ENCODE measurements around the gene CEACAM19.
"Not testable (repeated sequence)": the region's sequence is repeated elsewhere in the genome, so short reads cannot be mapped to it uniquely, and the experiment has no call there.

CEACAM19 gene

DNA sequence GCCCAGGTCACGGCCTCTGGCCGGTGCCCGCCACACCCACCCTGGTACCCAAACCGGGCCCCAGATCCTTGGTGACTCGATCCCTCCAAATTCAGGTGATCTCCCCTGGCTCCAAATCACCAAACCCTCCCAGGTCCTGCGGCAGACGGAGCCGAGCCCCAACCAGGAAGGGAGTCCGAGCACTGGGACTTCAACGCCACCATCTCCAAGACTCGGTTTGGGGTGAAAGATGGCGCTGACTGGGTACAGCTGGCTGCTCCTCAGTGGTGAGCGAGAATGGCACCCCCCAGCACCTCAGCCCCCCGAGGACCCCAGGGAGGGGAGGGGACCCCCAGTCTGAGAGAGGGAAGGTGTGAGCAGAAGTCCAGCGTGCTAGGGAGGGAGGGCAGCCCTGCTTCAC lies 29.9 kb downstream of the CEACAM19 start:
- no peak for DNase-seq (ENCODE audit: low read depth in 1 of 2, low spot score in 1 of 2)
- no peak for TF ChIP-seq JUND (IDR thresholded peaks at IDR 0.05; ENCODE audit: low read depth)
- in situ Hi-C loops (cut with HindIII; ENCODE audit: low pct_unique_long_range_greater_than_20kb, low sequenced_read_pairs), result no loop called here

DNA sequence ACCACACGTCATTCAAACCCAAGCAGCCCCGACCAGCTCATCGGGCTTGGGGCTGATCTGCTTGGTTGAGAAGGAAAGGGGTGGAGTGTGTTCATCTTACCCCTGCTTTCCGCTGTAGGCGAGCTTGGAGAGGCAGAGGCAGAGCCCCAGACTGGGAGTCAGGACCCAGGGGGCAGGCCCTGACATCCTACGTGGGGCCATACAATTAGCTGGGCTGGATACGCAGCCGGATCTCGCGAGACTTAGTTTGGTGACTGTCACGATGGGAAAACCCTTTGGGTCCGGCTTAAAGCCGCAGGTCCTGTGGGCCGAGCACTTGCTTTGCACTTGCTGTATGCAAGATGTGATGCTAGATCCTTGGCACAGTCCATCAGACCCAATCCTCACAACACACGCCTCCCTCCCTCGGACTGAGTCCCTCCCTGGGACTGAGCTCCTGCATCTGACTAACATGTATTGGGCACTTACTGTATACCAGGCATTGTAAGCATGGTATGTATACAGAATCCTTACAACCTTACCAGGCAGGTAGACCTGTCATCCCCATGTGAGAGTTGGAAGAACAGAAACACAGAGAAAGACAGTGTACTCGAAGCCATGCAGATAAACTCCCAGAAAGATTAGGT lies 31.4 kb downstream of the CEACAM19 start:
- in situ Hi-C loops (cut with HindIII; ENCODE audit: low pct_unique_long_range_greater_than_20kb, low sequenced_read_pairs), result no loop called here

DNA sequence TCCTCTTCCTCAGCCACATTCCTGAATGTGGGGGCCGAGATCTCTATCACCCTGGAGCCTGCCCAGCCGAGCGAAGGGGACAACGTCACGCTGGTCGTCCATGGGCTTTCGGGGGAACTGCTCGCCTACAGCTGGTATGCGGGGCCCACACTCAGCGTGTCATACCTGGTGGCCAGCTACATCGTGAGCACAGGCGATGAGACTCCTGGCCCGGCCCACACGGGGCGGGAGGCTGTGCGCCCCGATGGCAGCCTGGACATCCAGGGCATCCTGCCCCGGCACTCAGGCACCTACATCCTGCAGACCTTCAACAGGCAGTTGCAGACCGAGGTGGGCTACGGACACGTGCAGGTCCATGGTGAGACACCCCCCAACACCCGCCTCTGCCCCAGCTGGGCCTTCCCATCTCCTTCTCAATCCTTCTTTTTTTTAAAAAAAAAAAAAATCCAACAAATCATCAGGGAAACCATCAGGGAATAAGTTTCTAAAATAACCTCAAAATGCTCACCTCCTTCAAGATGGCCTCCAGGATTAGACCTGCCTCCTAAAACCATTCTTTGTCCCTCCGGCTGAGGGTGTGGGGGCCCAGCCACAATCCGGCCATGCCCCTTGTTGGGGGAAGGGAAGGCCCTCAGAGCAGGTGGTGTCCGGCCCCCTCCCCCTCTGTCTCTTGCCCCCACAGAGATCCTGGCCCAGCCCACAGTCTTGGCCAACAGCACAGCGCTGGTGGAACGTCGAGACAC lies 32.2 kb downstream of the CEACAM19 start:
- no peak for DNase-seq (ENCODE audit: low read depth in 1 of 2, low spot score in 1 of 2)
- no peak for TF ChIP-seq JUND (IDR thresholded peaks at IDR 0.05; ENCODE audit: low read depth)
- in situ Hi-C loops (cut with HindIII; ENCODE audit: low pct_unique_long_range_greater_than_20kb, low sequenced_read_pairs), result no loop called here

More for the DNA sequence above, 31.4 kb downstream of the CEACAM19 start:
- DNase-seq (ENCODE audit: low read depth in 1 of 2, low spot score in 1 of 2), result peak; percentile 90 to 97
- no peak for TF ChIP-seq JUND (IDR thresholded peaks at IDR 0.05; ENCODE audit: low read depth)

DNA sequence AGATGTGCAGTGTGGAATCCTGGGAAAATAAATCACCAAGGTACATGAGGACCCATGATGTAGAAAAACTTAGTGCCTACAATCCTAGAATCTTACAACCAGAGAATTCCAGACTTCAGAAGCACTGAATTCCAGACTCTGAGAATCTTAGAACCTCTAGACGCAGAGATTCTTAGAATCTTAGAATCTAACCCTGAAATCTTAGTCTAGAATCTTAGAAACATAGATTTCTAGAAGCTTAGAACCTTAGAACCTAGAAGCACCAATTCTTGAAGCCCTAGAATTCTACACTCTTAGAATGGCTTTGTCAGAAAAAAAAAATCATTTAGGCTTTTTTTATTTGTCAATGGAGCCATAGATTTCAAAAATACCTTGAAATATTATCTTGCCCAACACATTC lies 33.7 kb downstream of the CEACAM19 start:
- no peak for DNase-seq (ENCODE audit: low read depth in 1 of 2, low spot score in 1 of 2)
- TF ChIP-seq JUND (IDR thresholded peaks at IDR 0.05; ENCODE audit: low read depth), result no peak
- in situ Hi-C loops (cut with HindIII; ENCODE audit: low pct_unique_long_range_greater_than_20kb, low sequenced_read_pairs), result no loop called here

DNA sequence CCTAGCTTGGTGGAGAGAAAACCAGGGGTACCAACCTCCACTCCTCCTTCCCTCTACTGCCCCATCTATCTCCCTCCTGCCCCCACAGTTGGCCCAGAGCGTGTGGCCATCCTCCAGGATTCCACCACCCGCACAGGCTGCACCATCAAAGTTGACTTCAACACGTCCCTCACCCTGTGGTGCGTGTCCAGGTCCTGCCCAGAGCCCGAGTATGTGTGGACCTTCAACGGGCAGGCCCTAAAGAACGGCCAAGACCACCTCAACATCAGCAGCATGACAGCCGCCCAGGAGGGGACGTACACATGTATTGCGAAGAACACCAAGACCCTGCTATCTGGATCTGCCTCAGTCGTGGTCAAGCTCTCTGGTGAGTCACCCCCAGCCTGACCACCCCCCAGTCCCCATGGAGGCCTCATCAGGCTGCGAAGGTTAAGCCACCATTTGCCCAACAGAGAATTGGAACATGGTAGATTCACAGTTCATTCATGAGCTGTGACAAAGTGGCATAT lies 34.3 kb downstream of the CEACAM19 start:
- no peak for DNase-seq (ENCODE audit: low read depth in 1 of 2, low spot score in 1 of 2)
- in situ Hi-C loops (cut with HindIII; ENCODE audit: low pct_unique_long_range_greater_than_20kb, low sequenced_read_pairs), result no loop called here
- no peak for TF ChIP-seq JUND (IDR thresholded peaks at IDR 0.05; ENCODE audit: low read depth)

DNA sequence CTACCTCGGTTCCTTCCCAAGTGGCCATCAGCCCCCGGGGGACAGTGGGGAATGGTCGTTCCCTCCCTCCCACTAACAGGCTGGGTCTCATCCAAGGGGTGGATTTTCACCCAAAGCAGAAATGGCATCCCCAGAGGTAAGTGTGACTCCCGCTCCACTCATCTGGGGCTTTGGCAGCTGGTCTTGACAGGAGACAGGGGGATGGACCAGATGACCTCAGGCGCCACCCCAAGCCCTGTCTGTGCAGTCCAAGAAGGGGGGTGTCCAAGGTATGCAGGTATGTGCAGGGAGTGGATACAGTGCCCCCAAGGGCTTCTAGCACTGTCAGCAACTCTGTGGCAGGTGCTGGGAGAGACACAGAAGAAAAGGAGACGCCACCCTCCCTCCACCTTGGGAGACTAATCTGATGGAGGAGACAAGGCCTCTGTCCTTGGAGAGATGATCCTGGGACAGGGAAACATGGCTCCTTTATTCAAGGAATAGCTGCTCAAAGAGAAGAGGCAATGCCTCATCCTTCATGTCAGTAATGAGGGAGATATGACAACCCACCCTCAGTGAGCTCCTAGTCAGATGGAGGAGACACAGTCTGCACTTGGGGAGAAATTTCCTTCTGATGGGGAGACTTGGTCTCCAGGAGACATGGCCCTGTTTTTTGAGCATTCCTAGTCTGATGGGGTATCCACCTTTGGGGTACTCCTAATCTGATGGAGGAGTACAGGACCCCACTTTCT lies 35.4 kb downstream of the CEACAM19 start:
- in situ Hi-C loops (cut with HindIII; ENCODE audit: low pct_unique_long_range_greater_than_20kb, low sequenced_read_pairs), result no loop called here
- TF ChIP-seq JUND (IDR thresholded peaks at IDR 0.05; ENCODE audit: low read depth), result no peak
- DNase-seq (ENCODE audit: low read depth in 1 of 2, low spot score in 1 of 2), result no peak

DNA sequence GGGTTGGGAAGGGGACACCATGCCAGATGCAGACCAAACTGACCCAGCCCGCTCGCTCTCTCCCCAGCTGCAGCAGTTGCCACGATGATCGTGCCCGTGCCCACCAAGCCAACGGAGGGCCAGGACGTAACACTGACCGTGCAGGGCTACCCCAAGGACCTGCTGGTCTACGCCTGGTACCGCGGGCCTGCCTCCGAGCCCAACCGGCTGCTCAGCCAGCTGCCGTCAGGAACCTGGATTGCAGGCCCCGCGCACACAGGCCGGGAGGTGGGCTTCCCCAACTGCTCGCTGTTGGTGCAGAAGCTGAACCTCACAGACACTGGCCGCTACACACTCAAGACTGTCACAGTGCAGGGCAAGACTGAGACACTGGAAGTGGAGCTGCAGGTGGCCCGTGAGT lies 36.5 kb downstream of the CEACAM19 start:
- in situ Hi-C loops (cut with HindIII; ENCODE audit: low pct_unique_long_range_greater_than_20kb, low sequenced_read_pairs), result no loop called here
- no peak for TF ChIP-seq JUND (IDR thresholded peaks at IDR 0.05; ENCODE audit: low read depth)
- no peak for DNase-seq (ENCODE audit: low read depth in 1 of 2, low spot score in 1 of 2)

DNA sequence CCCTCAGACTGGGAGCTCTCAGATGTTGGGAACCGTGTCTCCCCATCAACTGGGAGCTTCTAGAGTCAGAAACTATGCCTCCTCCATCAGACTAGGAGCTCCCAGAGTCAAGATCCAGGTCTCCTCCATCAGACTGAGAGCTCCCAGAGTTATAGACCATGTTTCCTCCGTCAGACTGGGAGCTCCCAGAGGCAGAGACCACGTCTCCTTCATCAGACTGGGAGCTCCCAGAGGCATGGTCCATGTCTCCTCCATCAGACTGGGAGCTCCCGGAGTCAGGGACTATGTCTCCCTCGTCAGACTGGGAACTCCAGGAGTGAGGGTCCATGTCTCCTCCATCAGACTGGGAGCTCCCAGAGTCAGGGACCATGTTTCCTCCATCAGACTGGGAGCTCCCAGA lies 37.7 kb downstream of the CEACAM19 start:
- TF ChIP-seq JUND (IDR thresholded peaks at IDR 0.05; ENCODE audit: low read depth), result no peak
- in situ Hi-C loops (cut with HindIII; ENCODE audit: low pct_unique_long_range_greater_than_20kb, low sequenced_read_pairs), result no loop called here
- no peak for DNase-seq (ENCODE audit: low read depth in 1 of 2, low spot score in 1 of 2)

DNA sequence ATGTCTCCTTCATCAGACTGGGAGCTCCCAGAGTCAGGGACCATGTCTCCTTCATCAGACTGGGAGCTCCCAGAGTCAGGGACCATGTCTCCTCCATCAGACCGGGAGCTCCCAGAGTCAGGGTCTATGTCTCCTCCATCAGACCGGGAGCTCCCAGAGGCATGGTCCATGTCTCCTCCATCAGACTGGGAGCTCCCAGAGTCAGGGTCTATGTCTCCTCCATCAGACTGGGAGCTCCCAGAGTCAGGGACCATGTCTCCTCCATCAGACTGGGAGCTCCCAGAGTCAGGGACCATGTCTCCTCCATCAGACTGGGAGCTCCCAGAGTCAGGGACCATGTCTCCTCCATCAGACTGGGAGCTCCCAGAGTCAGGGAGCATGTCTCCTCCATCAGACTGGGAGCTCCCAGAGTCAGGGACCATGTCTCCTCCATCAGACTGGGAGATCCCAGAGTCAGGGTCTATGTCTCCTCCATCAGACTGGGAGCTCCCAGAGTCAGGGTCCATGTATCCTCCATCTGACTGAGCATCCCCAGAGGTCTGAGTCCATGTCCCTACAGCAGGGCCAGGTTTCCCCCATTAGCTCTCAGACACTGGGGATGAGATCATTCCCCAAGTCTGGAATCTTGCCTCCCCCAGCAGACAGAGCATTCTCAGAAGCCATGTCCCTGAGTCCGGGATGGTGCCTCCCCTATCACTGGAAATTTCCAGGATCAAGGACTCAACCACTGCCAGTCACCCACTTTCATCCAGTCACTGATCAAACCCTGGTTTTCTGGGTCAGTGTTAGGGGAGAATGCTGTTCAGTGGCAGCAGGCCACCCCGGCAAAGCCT lies 38.4 kb downstream of the CEACAM19 start:
- in situ Hi-C loops (cut with HindIII; ENCODE audit: low pct_unique_long_range_greater_than_20kb, low sequenced_read_pairs); DNase-seq (ENCODE audit: low read depth in 1 of 2, low spot score in 1 of 2): not testable (repeated sequence)

DNA sequence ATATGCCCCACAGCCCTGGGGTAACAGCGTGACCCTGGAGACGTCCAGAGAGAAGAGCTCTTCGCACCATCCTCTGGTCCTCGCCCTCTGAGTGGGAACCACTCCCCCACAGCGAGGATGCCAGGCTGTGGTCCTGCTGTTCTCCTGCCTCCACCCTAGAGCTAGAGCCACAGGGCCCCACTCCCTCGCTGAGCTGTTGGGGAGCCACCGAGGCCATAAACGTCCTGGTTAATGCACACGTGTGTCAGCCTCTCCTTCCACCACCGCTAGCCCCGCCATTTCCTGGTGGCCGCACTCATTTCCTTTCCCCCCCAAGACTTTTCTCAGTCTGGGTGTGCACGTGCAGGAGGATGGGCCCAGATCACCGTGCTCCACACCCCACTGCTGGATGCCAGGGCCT lies 39.2 kb downstream of the CEACAM19 start:
- TF ChIP-seq JUND (IDR thresholded peaks at IDR 0.05; ENCODE audit: low read depth), result no peak
- in situ Hi-C loops (cut with HindIII; ENCODE audit: low pct_unique_long_range_greater_than_20kb, low sequenced_read_pairs), result no loop called here
- DNase-seq (ENCODE audit: low read depth in 1 of 2, low spot score in 1 of 2), result no peak

DNA sequence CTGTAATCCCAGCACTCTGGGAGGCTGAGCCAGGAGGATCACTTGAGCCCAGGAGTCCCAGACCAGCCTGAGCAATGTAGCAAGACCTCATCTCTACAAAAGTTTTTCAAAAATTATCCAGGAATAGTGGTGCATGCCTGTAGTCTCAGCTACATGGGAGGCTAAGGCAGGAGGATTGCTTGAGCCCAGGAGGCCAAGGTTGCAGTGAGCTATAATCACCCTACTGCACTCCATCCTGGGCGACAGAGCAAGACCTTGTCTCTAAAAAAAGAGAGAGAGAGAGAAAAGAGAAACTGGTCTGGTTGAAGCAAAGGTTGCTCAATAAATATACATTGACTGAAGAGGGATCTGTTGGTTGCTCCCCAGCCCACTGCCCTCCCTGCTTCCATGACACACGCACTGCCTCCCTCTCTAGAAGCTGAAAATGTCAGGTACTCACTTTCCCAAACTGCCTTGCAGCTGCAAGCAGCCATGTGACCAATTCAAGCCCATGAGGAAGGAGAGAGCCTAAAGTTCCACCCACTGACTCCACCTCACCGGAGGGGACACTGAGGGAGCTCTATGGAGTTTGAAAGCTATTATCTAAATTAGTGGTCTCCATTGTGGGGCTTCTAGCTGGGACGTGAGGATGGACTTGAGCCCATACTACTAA lies 41.7 kb downstream of the CEACAM19 start:
- TF ChIP-seq JUND (IDR thresholded peaks at IDR 0.05; ENCODE audit: low read depth), result no peak
- DNase-seq (ENCODE audit: low read depth in 1 of 2, low spot score in 1 of 2), result no peak
- in situ Hi-C loops (cut with HindIII; ENCODE audit: low pct_unique_long_range_greater_than_20kb, low sequenced_read_pairs), result no loop called here
